DND-41 (cell line): ENCODE measurements around the gene GSS.

Experiments
- EZH2 ChIP-seq: IDR thresholded peaks from 3 replicates; pipeline ENCODE4 v1.6.1; 2012; ENCODE audit warnings: borderline replicate concordance, low read depth, mild to moderate bottlenecking, moderate library complexity, low read length, inconsistent platforms; ENCODE audit not compliant: severe bottlenecking
- TF ChIP-seq, protein P1 (sequence below): IDR thresholded peaks from 2 replicates; pipeline ENCODE4 v1.5.1; 2012; ENCODE audit warnings: borderline replicate concordance, low read length, moderate library complexity, mild to moderate bottlenecking; ENCODE audit not compliant: poor library complexity, severe bottlenecking; ENCODE audit errors: extremely low read depth

DNA sequence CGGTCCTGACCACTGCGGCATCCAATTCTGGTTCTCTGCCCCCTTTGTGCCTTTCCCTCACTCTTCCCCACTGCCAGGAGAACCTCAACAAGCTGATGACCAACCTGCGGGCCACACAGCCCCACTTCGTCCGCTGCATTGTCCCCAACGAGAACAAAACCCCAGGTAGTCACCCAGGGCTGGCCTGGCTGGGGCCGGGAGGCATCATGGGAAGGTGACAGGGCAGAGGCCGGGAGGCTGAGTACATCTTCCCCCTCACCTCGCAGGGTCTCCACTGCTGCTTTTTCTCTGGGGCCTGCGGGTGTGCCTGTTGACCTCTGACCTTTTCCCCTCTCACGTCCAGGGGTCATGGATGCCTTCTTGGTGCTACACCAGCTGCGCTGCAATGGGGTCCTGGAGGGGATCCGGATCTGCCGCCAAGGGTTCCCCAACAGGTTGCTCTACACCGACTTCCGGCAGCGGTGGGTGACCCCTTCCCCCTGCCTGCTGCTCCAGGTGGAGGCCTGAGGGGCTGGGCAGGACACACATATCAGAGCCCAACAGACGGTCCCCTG, 35.1 kb upstream of the GSS start:
- TF ChIP-seq, protein P1, sequence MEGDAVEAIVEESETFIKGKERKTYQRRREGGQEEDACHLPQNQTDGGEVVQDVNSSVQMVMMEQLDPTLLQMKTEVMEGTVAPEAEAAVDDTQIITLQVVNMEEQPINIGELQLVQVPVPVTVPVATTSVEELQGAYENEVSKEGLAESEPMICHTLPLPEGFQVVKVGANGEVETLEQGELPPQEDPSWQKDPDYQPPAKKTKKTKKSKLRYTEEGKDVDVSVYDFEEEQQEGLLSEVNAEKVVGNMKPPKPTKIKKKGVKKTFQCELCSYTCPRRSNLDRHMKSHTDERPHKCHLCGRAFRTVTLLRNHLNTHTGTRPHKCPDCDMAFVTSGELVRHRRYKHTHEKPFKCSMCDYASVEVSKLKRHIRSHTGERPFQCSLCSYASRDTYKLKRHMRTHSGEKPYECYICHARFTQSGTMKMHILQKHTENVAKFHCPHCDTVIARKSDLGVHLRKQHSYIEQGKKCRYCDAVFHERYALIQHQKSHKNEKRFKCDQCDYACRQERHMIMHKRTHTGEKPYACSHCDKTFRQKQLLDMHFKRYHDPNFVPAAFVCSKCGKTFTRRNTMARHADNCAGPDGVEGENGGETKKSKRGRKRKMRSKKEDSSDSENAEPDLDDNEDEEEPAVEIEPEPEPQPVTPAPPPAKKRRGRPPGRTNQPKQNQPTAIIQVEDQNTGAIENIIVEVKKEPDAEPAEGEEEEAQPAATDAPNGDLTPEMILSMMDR = no peak
- TF ChIP-seq EZH2 = no peak
